Stimulated activated CD8-positive, alpha-beta memory T cell treated with anti-CD3 and anti-CD28 coated beads, Interleukin-4, amount 100 ng/mL, for 24 hours (primary cell): Measurements from ENCODE around the gene DNAH1.
"Not testable (repeated sequence)": the region's sequence is repeated elsewhere in the genome, so short reads cannot be mapped to it uniquely, and the experiment has no call there.

Experiments
- DNase-seq: peaks from one replicate; pipeline ENCODE4 v3.0.0-alpha.2; 2020; ENCODE audit warnings: low read depth

The DNAH1 gene

DNA sequence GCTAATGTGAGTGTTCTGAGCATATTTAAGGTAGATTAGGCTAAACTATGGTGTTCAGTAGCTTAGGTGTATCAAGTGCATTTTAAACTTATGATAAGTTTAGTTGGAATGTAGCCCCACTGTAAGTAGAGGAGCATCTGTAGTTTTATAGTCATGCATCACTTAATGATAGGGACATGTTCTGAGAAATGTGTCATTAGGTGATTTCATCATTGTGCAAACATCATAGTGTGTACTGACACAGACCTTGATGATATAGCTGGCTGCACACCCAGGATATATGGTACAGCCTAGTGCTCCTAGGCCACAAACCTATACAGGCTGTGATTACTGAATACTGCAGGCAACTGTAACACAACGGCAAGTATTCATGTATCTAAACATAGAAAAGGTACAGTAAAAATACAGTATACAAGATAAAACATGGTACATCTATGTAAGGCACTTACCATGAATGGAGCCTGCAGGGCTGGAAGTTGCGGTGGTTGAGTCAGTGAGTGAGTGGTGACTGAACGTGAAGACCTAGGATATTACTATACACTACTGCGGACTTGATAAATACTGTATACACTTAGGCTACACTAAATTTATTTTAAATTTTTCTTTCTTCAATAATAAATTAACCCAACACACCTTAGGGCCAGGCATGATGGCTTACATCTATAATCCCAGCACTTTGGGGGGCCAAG, 17.9 kb downstream of the DNAH1 start:
- DNase-seq, result no peak

DNA sequence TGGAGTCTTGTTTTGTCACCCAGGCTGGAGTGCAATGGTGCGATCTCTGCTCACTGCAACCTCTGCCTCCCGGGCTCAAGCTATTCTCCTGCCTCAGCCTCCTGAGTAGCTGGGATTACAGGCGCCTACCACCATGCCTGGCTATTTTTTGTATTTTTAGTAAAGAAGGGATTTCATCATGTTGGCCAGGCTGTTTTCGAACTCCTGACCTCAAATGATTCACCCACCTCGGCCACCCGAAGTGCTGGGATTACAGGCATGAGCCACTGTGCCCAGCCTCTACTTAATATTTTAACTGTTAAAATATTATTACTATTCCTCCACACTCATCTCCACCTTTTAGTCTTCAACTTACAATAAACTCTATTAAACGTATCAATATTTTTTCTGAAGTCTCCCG, 22.0 kb downstream of the DNAH1 start:
- not testable (repeated sequence) for DNase-seq

DNA sequence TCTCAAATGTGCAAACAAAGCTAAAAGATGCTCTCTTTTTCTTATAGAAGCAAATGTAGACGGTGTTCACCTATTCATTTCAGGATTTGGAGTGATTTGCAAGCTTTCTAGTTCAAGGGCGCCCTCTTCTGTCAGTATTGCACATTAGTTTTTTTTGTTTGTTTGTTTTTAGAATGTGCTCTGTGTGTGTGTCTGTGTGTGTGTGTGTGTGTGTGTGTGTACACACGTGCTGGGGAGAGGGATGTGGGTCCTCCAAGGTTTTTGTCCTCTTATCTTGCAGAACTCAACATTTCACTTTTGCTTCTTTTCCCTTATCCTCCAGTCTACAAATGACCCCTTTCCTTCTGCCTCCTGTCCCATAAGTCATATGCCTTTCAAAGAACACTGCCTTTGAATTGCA, 23.5 kb downstream of the DNAH1 start:
- no peak for DNase-seq

DNA sequence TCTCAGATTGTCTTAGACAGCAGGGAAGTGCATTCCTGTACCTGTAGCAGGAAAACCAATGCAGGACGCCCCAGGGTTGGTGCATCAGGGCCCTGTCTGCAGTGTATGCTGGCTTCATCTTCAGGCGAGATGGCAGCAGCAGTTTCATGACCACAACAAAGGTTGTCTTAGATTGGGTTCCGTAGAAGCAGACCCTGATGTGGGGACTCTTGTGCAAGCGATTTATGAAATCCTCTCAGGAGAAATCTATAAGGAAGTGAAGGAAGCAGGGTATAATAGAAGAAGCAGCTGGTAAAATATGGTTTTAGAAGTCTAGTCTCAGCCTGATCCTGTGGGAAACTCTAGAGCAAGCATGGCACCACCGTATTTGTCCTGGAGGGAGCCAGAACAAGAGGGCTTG, 25.0 kb downstream of the DNAH1 start:
- no peak for DNase-seq

DNA sequence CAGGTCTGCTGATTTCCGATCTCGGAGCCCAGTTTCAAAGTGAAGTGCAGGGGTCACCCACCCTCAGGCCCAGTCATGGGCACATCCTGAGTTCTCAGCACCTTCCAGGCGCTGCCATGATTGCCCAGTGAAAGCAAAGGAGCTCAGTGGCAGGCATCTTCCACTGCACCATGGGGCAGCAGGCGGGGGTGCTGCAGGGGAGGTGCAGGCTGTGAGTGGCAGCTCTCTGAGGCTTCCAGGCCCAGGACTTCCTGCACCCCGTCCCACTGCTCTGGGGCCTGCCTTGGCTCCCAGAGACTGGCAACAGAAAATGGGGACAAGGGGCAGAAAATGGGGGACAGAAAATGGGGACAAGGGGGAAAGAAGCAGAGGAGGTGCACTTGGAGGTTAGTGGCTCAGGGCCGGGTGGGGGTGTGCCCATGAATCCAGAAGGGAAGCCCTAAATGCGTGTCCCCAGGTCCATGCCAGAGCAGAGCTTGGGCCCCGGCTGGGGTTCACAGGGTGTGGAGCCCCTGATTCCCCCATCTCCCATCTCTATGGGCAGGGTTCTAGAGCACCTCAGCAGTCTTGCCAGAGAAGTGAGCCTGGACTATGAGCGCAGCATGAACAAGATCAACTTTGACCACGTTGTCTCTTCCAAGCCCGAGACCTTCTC, 28.0 kb downstream of the DNAH1 start:
- DNase-seq, result no peak

DNA sequence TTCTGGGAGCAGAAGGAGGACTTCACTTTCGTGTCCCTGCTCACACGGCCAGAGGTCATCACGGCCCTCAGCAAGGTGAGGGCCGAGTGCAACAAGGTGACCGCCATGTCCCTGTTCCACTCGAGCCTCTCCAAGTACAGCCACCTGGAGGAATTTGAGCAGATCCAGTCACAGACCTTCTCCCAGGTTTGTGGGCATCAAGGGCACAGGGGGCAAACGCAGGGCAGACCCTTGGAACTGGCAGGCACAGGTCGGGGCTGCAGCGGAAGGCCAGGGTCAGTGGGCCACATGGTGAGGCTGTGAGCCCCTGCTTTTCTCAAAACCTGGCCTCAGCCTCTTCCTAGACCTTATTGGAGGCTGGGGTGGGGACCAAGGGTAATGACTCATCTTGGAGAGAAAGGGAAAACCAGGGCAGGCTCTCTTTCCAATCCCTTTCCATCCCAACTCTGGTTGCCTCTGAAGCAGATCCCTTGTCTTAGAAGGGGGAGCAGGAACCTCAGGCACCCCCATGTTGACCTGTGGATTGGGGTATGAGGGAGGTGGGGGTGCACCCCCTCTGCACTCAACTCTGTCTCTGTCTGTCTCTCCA, 29.5 kb downstream of the DNAH1 start:
- DNase-seq, result no peak

DNA sequence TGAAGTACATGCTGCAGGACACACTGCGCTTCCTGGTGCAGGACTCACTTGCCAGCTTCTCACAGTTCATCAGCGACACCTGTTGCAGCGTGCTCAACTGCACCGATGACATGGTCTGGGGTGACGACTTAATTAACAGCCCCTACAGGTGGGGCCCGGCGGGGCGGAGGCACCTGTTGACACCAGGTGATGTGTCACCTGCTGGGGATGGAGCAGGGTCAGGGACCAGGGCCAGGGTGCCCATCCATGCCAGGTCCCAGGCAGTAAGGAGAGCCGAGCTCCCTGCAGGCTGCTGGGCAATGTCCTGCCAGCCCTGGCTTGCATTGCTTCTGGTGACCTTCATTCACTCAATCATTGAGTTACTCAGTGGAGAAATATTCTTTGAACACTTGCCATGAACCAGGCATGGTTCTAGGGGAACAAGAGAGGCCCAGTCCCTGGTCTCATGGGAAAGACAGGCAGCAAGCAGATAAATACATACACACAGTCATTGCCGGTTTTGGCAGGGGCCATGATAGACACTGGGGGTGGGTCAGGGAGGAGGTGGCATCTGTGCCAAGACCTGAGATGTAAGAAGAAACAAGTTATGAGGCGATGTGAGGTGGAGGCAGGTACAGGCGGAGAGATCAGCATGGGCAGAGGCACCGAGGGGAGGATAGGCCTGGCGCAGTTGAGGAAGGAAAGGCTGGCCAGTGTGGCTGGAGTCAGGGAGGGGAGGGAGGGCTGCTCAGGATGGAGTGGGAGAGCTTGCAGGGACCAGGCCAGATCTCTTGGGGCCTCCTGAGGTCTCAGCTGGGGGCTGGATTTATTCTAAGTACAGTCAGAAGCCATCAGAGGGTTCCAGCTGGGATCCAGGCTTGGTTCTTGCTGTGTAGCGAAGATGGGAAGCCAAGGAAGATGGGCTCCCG, 30.8 kb downstream of the DNAH1 start:
- no peak for DNase-seq

DNA sequence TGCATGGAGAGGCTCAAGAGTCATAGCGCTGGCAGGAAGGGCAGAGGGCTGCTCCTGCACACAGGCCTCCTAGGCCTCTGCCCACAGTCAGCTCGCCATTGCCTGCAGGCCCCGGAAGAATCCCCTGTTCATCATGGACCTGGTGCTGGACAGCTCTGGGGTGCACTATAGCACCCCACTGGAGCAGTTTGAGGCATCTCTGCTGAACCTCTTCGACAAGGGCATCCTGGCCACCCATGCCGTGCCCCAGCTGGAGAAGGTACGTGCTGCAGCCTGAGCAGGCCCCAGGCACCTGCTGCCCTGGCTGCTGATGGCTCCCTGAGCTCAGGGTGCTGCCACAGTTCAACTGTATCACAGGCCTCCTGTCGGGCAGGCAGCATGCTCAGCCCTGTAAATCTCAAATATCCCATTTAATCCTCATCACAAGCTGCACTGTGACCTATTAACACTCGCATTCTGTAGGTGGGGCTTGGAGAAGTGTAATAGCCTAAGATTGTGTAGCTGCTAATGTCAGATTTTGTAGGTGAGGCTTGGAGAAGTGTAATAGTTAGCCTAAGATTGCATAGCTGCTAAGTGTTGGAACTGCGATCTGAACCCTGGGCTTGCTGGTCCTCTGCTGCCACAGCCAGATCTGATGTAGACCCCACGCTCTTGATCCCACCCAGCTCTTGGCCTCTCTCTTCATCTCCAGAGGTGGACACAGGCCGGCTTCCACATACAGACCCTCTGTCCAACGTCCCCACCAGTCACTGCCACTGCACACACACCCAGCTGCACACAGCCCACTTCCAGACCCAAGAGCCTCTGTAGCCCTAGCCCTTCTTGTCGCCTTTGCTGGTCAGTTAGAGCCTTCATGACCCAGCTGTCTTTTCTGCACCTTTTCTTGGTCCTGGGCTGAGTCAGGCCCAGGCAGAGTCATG, 31.9 kb downstream of the DNAH1 start:
- no peak for DNase-seq

DNA sequence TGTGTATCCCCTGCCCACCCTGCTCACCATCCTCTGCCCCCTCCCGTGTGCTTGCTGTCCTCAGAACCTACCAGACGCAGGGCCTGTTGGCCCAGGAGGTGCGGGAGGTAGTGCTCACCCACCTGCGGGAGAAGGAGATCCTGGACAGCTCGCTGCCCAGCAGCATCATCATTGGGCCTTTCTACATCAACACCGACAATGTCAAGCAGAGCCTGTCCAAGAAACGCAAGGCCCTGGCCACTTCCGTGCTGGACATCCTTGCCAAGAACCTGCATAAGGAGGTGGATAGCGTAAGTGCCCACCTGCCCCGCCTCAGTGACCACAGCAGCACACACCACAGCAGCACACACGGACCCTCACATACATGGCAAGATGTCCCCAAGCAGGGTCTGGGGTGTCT, 33.0 kb downstream of the DNAH1 start:
- DNase-seq, result no peak

DNA sequence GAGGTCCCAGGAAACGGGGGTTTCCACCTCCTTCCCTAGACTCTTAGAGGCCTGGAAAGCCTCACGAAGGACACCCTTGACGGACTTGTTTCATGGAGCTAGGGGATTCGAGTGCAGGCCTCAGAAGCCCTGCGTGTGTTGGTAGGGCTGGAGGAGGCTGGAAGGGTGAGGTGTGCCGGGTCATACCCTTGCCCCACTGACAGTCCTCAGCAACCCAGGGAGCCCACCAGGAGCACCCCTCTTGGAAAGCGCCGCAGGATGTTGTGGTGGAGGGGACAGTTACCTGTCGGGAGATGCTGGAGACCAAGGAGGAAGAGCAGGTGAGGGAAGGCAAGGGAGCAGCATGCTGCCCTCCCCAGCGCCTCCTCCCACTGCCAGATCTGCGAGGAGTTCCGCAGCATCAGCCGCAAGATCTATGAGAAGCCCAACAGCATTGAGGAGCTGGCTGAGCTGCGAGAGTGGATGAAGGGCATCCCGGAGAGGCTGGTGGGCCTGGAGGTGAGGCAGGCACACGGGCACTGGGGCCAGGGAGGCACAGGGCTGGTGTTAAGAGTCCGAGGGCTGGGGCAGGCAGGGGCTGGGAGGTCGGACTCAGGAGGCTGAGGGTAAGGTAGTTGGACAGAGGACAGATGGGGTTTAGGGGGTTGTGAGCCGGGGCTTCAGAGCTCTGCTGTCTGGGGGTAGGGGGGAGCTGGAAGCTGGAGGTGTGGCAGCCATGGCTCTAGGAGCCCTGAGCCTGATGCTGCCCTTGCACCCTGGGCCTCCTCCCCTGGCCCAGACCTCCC, 33.7 kb downstream of the DNAH1 start:
- no peak for DNase-seq

DNA sequence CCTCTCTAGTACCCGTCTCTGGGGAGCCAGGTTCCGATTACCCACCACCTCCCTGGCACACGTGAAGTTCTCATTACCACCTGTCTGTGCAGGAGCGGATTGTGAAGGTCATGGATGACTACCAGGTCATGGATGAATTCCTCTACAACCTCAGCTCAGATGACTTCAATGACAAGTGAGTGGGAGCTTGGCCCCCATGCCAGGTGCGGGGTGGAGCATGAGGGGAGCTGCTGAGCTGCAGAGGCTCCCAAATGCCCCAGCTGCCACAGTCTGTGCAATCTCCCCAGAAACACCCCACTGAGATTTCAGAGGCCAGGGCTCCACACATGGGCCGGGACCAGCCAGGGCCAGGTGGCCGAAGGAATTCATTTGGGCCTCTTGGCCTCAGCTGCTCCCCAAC, 34.3 kb downstream of the DNAH1 start:
- DNase-seq, result no peak

DNA sequence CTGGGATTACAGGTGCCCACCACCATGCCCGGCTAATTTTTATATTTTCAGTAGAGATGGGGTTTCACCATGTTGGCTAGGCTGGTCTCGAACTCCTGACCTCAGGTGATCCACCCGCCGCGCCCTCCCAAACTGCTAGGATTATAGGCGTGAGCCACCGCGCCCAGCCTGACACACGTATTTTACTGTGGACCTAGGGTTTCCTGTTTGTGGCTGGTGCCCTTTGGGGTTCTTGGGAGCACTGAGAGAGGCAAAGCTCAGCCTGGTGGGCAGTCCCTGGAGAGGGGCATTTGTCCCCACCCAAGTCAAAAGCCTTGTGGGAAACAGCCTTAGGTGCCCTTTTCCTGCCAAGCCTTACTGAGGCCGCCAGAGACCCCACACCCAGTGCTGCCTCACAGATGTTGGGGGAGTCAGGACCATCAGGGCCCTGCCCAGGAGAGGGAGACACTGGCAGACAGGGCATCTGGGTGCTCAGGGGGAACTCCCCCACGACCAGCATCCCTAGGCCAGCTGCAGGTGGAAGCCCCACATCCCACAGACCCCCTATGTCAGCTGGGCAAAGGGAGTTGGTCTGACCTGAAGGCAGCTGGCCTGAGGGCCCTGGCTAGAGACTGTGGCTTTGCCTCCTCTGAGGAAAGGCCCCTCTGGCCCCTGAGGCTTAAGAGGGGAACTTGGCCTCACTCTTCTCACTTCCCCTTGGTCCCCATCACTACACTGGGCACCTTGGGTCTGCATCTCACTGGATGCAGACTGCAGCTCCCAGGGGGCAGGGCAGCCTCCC, 35.1 kb downstream of the DNAH1 start:
- no peak for DNase-seq

DNA sequence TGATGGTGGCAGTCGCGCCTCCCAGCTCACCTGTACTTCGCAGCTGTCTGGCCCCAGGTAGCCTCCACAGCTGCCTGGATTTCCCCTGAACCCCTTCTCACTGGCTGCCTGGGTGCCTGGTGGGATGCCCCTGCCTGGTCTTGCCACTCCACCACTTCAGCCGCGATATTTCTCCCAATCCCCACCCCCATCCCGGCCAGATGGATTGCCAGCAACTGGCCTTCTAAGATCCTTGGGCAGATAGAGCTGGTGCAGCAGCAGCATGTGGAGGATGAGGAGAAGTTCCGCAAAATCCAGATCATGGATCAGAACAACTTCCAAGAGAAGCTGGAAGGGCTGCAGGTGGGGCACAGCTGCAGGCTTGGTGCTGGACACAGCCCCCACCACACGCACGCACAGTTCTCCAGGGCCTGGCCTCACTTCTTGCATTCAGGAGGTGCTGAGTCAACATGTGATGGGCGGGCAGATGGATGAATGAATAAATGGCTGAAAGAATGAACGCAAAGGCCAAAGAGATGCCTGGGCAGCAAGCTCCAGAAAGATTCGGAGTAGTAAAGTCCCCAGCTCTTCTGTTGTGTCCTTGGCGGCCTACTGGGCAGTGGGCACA, 35.7 kb downstream of the DNAH1 start:
- no peak for DNase-seq

DNA sequence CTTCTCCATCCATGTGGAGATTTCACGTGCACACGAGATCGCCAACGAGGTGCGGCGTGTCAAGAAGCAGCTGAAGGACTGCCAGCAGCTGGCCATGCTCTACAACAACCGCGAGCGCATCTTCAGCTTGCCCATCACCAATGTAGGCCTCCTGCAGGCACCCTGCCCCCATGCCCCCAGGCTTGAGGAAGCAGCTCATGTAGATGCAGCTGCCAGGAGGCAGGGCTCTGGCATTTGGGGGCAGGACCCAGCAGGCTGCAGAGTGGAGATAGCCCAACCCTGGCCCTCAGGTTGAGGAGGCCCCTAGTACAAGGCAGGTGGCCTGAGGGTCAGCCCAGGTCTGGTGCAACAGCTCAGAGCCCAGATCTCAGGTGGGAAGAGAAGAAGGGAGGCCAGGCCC, 36.4 kb downstream of the DNAH1 start:
- no peak for DNase-seq

DNA sequence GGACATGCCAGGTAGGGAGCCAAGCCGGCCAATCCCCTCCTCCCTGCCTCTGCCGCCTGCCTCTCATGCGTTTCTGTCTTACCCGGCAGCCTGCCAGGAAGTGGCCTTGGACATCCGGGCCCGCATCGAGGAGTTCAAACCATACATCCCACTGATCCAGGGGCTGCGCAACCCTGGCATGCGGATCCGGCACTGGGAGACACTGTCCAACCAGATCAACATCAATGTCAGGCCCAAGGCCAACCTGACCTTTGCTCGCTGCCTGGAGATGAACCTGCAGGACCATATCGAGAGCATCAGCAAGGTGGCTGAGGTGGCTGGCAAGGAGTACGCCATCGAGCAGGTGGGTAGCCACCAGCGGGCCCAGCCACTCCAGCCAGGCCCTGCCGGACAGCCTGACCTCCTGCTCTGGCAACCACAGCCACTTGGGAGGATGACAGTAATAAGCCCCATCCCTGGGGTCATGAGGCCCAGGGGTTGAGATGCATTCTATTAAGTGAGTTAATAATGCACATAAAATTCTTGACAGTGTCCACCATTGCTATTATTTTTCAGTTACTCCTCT, 37.3 kb downstream of the DNAH1 start:
- no peak for DNase-seq

DNA sequence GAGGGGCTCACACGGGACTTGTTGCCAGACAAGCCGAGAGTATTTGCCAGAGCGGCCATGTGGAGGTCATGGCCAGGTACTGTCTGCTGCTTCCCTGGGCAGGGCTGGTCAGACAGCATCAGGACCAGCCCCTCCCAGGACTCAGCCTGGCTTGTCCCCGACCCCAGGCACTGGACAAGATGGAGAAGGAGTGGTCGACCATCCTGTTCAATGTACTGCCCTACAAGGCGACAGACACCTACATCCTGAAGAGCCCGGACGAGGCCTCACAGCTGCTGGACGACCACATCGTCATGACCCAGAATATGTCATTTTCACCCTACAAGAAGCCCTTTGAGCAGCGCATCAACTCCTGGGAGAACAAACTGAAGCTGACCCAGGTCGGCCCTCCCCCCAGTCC, 38.6 kb downstream of the DNAH1 start:
- no peak for DNase-seq

DNA sequence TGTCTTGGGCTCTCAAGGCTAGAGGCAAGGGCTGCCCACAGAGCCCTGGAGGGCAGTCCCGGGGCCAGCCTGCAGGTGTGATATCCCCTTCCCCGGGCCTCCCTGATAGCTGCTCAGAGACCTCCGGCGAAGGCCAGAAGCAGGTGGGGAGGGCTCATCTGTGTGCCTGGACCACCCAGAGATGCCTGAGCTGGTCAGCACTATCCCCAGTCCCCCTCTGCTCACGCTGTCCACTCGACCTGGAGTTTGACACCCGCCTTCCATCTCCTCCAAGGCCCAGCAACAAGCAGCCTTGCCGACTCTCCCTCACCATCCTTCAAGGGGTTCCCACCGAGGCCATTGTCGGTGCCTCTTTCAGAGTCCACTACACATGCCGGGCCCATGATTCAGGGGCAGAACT, 39.4 kb downstream of the DNAH1 start:
- DNase-seq, result no peak

DNA sequence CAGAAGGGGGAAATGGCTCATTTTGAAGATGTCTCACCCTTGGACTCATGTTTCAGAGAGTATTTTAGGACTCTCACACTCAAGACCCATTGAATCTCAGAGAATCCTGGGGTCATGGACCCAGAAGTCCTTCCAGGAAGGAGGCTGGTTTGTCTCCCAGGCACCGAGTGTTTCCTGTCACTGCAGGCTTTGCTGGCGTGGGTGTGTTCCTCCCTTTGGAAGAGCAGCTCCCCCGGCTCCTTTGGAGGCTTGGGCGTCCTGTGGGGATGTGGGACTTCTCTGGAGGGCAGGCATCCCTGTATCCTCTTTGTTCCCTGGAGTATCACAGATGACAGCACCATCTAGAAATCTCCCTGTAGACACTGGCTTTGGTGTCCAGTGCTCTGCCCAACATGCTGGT, 40.0 kb downstream of the DNAH1 start:
- DNase-seq, result no peak
